HL-60 (cell line): ENCODE data around the gene HEYL.

Experiments
- DNase-seq, 2 experiments: peaks; one replicate each; pipeline ENCODE4 v3.0.0-alpha.2; 2010 to 2020; ENCODE audit warnings: low read depth in 1 of 2, low spot score in 1 of 2
- H3K27ac ChIP-seq: fragments of 250-450 bp; sonication (Bioruptor Pico); replicated peaks from 2 replicates; pipeline ENCODE4 v1.5.1; 2020; ENCODE audit warnings: mild to moderate bottlenecking, moderate library complexity
- H3K27me3 ChIP-seq: fragments of 250-450 bp; sonication (Bioruptor Pico); 2 replicates; pipeline ENCODE4 v1.5.1; 2021; ENCODE audit warnings: mild to moderate bottlenecking, moderate library complexity; ENCODE audit not compliant: insufficient read depth, poor library complexity, severe bottlenecking
- H3K4me3 ChIP-seq: replicated peaks from 2 replicates; pipeline ENCODE4 v1.5.1; 2011; ENCODE audit warnings: mild to moderate bottlenecking, control low read depth, low read length; ENCODE audit not compliant: insufficient read depth
- CTCF ChIP-seq: IDR thresholded peaks from one replicate; pipeline ENCODE4 v1.5.1; 2011; ENCODE audit warnings: low read length, control low read depth, inconsistent platforms; ENCODE audit not compliant: insufficient read depth
- GABPA ChIP-seq: IDR thresholded peaks from 2 replicates; pipeline ENCODE4 v1.6.1; 2012; ENCODE audit warnings: low read depth
- POLR2AphosphoS5 ChIP-seq: IDR thresholded peaks from 2 replicates; pipeline ENCODE4 v1.6.1; 2012; ENCODE audit warnings: low read depth
- REST ChIP-seq: IDR thresholded peaks from 2 replicates; pipeline ENCODE4 v1.6.1; 2012; ENCODE audit warnings: low read depth; ENCODE audit not compliant: insufficient replicate concordance
- SPI1 ChIP-seq: IDR thresholded peaks from 2 replicates; pipeline ENCODE4 v1.6.1; 2012; ENCODE audit warnings: low read depth, mild to moderate bottlenecking, borderline replicate concordance

Gene HEYL

GRCh38 chr1:39622427-39622826 is 17.0 kb downstream of the HEYL start:
- no peak overlapping the region for H3K4me3 ChIP-seq
- TF ChIP-seq GABPA (no peak), SPI1 (no peak), POLR2AphosphoS5 (no peak), REST (no peak), CTCF (no peak)
- no peak for DNase-seq
- no peaks in the 10 kb centered on the region for H3K27me3 ChIP-seq
- no peak overlapping the region for H3K27ac ChIP-seq

DNA sequence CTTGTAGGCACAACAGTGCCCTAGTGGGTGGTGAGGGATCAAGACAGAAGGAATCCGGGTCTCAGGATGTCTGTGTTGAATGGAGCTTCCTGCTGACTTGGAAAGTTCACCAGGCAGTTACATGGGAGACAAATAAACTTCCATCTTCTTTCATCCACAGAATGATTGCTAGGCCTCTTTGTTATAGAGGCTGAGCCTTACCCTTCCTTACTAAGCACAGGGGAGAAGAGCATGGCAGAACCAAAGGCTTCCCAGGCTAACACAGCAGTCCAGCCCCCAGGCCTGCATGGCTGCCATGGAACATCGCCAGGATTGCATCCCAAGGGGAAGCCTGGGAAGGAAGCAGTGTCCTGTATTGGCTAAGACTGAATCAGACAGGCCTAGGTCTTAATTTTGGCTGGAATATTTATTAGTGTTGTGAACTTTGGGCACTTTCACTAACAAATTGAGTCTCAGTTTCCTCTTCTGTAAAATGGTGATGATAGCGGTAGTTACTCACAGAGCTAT is 18.7 kb downstream of the HEYL start:
- H3K27ac ChIP-seq, result no peak overlapping the region
- H3K4me3 ChIP-seq, result no peak overlapping the region
- no peak for TF ChIP-seq CTCF
- TF ChIP-seq REST, result no peak
- no peak for TF ChIP-seq SPI1
- no peak for TF ChIP-seq GABPA
- TF ChIP-seq POLR2AphosphoS5, result no peak
- H3K27me3 ChIP-seq, result no peaks in the 10 kb centered on the region
- DNase-seq, result no peak

DNA sequence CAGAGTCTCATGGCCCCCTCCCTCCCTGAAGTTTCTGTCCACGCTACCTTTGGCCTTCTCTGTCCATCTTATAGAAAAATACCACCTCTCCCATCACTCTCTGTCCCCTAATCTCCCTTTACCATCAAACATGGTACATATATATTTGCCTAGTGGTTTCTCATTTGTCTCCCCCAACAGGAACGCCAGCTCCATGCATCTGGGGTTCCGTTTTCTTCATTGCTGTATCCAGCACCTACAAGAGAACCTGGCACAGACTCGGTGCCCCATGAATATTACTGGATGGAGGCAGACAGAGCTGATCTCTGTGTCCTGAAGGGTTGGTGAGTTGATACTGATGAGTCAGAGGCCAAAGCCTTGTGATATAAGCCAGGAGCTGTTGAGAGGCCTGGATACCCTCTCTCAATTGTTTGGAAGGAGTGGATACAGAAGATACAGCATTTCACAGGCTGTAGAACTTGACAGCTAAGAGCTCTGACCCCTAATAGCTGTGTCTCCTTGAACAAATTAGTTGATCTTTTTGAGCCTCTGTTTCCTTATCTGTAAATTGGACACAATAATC is 21.9 kb downstream of the HEYL start:
- no peak for DNase-seq
- Histone ChIP-seq H3K27ac (no peak overlapping the region), H3K4me3 (no peak overlapping the region), H3K27me3 (no peaks in the 10 kb centered on the region)
- TF ChIP-seq SPI1 (no peak), GABPA (no peak), REST (no peak), CTCF (no peak), POLR2AphosphoS5 (no peak)
